GM12878 (cell line): ENCODE data around the gene YAF2. TPM values are rescaled to one million over a fixed set of nuclear protein-coding genes. Genes with fewer than 3 reads are reported as not detected.
A peak's percentile ranks its signal among the peaks of the same experiment; 100 is the strongest.

ENCODE experiments used
- ATAC-seq: fragments of 200-7000 bp; cut with Tn5 transposase; 3 replicates; pipeline ENCODE4 v1.9.1; 2020; ENCODE audit warnings: mild to moderate bottlenecking, moderate library complexity
- BruUV-seq: library from RNA; stranded (reverse); fragments of 400-500 nt; replicated peaks from 2 replicates; lab custom pipeline; 2021; lab: Mats Ljungman, UMichigan
- CTCF ChIA-PET: fragments of 300-600 bp; sonication (Branson Sonifier 250); formaldehyde crosslinking; extraction: SDS; loops from one replicate; lab custom pipeline; 2021; ENCODE audit warnings: inconsistent platforms; lab: Yijun Ruan, JAX
- POLR2A ChIA-PET: fragments of 350-600 bp; formaldehyde crosslinking; extraction: SDS; loops from one replicate; lab custom pipeline; 2021; ENCODE audit warnings: inconsistent platforms; lab: Charles Lee
- RAD21 ChIA-PET: fragments of 300-600 bp; sonication (Branson Sonifier 250); formaldehyde crosslinking; loops from one replicate; lab custom pipeline; 2023; ENCODE audit warnings: antibody characterized with exemption; ENCODE audit not compliant: unreplicated experiment; lab: Charles Lee
- SMC1A ChIA-PET: fragments of 300-600 bp; sonication (Branson Sonifier 250); formaldehyde crosslinking; loops from one replicate; lab custom pipeline; 2023; ENCODE audit not compliant: unreplicated experiment, uncharacterized antibody; lab: Charles Lee
- DNase-seq: peaks from one replicate; pipeline ENCODE4 v3.0.0-alpha.2; 2011; ENCODE audit warnings: low read depth, low spot score
- FAIRE-seq: peaks from 3 replicates; lab custom pipeline; 2011; peaks lifted over from hg19 to GRCh38; lab: Jason Lieb, UNC
- H2AFZ ChIP-seq: 2 replicates; pipeline ENCODE4 v1.6.0; 2011; ENCODE audit warnings: low read depth, low read length, control low read depth; ENCODE audit not compliant: control insufficient read depth
- H3K27ac ChIP-seq: 2 replicates; pipeline ENCODE4 v1.5.1; 2011; ENCODE audit warnings: control low read depth; ENCODE audit not compliant: control insufficient read depth, insufficient read depth
- H3K27me3 ChIP-seq, 2 experiments: replicated peaks in 1 of 2; 2 replicates each; pipeline versions ENCODE4 v1.6.0 to v1.6.1; 2011; ENCODE audit warnings: low read length in 1 of 2; ENCODE audit not compliant: control insufficient read depth in 2 of 2, insufficient read depth in 2 of 2
- H3K36me3 ChIP-seq, 2 experiments: 2 replicates each; pipeline ENCODE4 v1.5.1; 2011; ENCODE audit warnings: low read length in 1 of 2; ENCODE audit not compliant: control insufficient read depth in 2 of 2, insufficient read depth in 2 of 2
- H3K4me1 ChIP-seq: 2 replicates; pipeline ENCODE4 v1.6.1; 2011; ENCODE audit warnings: mild to moderate bottlenecking, low read length, moderate library complexity, mixed read lengths; ENCODE audit not compliant: control insufficient read depth, insufficient read depth
- H3K4me2 ChIP-seq: 2 replicates; pipeline ENCODE4 v1.6.0; 2011; ENCODE audit warnings: control low read depth; ENCODE audit not compliant: control insufficient read depth, insufficient read depth
- H3K4me3 ChIP-seq: fragments of 200-600 bp; sonication (generic); 2 replicates; pipeline ENCODE4 v1.5.1; 2016
- H3K79me2 ChIP-seq: 2 replicates; pipeline ENCODE4 v1.6.0; 2011; ENCODE audit warnings: low read length; ENCODE audit not compliant: control insufficient read depth, insufficient read depth
- H3K9ac ChIP-seq: 2 replicates; pipeline ENCODE4 v1.8.0; 2011; ENCODE audit warnings: low read length, control low read depth, mixed read lengths; ENCODE audit not compliant: control insufficient read depth, insufficient read depth
- H3K9me3 ChIP-seq: replicated peaks from 3 replicates; pipeline ENCODE4 v1.5.1; 2011; ENCODE audit warnings: mild to moderate bottlenecking, low read length; ENCODE audit not compliant: control insufficient read depth, insufficient read depth
- H4K20me1 ChIP-seq: 2 replicates; pipeline ENCODE4 v1.6.0; 2011; ENCODE audit not compliant: control insufficient read depth, insufficient read depth
- CBFB ChIP-seq: IDR thresholded peaks from 2 replicates; pipeline ENCODE4 v1.6.1; 2016; ENCODE audit warnings: antibody characterized with exemption, low read depth
- FOS ChIP-seq: IDR thresholded peaks from 3 replicates; pipeline ENCODE4 v1.6.1; 2011; ENCODE audit warnings: borderline replicate concordance; ENCODE audit not compliant: insufficient read length; ENCODE audit errors: extremely low read depth
- HDAC2 ChIP-seq: fragments of 200-600 bp; sonication (generic); IDR thresholded peaks from 2 replicates; pipeline ENCODE4 v1.6.1; 2017
- HDGF ChIP-seq: fragments of 450-650 bp; IDR thresholded peaks from 2 replicates; pipeline ENCODE4 v1.6.1; 2016; ENCODE audit warnings: antibody characterized with exemption
- RAD21 ChIP-seq: IDR thresholded peaks from 2 replicates; pipeline ENCODE4 v1.6.1; 2011; ENCODE audit warnings: mild to moderate bottlenecking, low read depth, low read length, moderate library complexity; ENCODE audit not compliant: insufficient read depth
- RAD51 ChIP-seq: fragments of 450-650 bp; IDR thresholded peaks from 2 replicates; pipeline ENCODE4 v1.6.1; 2016; ENCODE audit warnings: moderate library complexity, mild to moderate bottlenecking, inconsistent platforms
- RUNX3 ChIP-seq: IDR thresholded peaks from 2 replicates; pipeline ENCODE4 v1.6.1; 2012; ENCODE audit warnings: low read length, inconsistent platforms
- ZNF217 ChIP-seq: fragments of 450-650 bp; IDR thresholded peaks from 2 replicates; pipeline ENCODE4 v1.6.1; 2017; ENCODE audit warnings: antibody characterized with exemption, mild to moderate bottlenecking
- WGBS: methylation state at CpG from one replicate; pipeline ENCODE4 v1.1.6; 2016; ENCODE audit warnings: low lambda C conversion rate; ENCODE audit not compliant: insufficient replicate concordance, insufficient coverage; ENCODE audit errors: missing lambda C conversion rate; 5-methylcytosine and 5-hydroxymethylcytosine counted together
- in situ Hi-C: fragments of 300-500 bp; cut with MboI; formaldehyde crosslinking; loops from 9 replicates; pipeline ENCODE4 v1.14.3; 2018; ENCODE audit warnings: mixed read lengths
- intact Hi-C: fragments of 100-400 bp; cut with micrococcal nuclease; formaldehyde crosslinking; loops from one replicate; pipeline ENCODE4 v1.14.2; 2022; ENCODE audit not compliant: unreplicated experiment
- polyA plus RNA-seq, 11 experiments: library from polyadenylated mRNA; depleted of rRNA in 4 of 11; unstranded in 6 of 11; stranded (reverse) in 5 of 11; fragments of >200 nt; fragmentation: Nextera tagmentation in 4 of 11; fragmentation: Illumina TruSeq in 1 of 11; extraction: Ambion mirVana in 4 of 11; extraction: Trizol in 1 of 11; gene quantifications; 1 replicate in 1 of 11; 2 replicates in 10 of 11; pipeline versions ENCODE4 v1.2.1 to v1.2.3, GENCODE V29; 2011 to 2016; ENCODE audit warnings: inconsistent platforms in 2 of 11, missing spikeins in 2 of 11, low read depth in 1 of 11
- total RNA-seq, 4 experiments: library from RNA; depleted of rRNA in 3 of 4; stranded (reverse); fragments of >200 nt in 3 of 4; fragmentation: Illumina TruSeq in 1 of 4; extraction: Trizol in 1 of 4; gene quantifications; 2 replicates each; pipeline versions ENCODE4 v1.2.1 to v1.2.3, GENCODE V29; 2013 to 2021
- TF ChIP-seq, protein P1 (sequence below): fragments of 450-650 bp; IDR thresholded peaks from 2 replicates; pipeline ENCODE4 v1.6.1; 2017; ENCODE audit warnings: borderline replicate concordance

YAF2 gene
- total and polyA plus RNA-seq, 10 of the 15 experiments (the other 5 are each of a cell fraction or from before 2014, with no cell fraction given): 18.8 to 36.6 (median 23.0) TPM

DNA sequence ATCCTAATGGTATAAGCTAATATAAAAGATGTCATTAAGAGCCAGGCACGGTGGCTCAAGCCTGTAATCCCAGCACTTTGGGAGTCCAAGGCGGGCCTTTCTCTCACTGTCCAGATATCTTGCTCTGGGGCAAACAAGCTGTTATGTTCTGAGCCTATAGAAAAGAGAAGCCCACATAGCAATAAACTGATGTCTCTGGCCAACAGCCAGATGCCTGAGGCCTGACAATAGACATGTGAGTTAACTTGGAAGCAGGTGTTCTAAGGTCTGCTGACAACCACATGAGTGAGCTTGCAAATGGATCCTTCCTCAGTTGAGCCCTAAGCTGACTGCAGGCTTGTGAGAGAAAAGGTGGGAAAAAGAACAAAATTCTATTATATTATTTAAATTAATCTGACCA is 25.0 kb downstream of the YAF2 start:
- Histone ChIP-seq H4K20me1 (no peaks in the 10 kb centered on the region), H3K9ac (no peak overlapping the region), H3K4me3 (no peak overlapping the region), H2AFZ (no peak overlapping the region)
- DNase-seq: no peak
- in situ Hi-C loops: no loop called here
- POLR2A ChIA-PET: no interaction called here
- TF ChIP-seq RAD51 (peak; percentile 30; the same call in 1 of the 2 replicates), RAD21 (no peak)
- TF ChIP-seq, all 136 proteins: peak for 1
- no peak overlapping the region for H3K27ac ChIP-seq
- no peak; the same call in 2 of the 3 replicates for ATAC-seq
- no peaks in the 10 kb centered on the region for H3K9me3 ChIP-seq
- ChIA-PET SMC1A (interaction anchor here (1.7 kb wide), 1 partner anchor 119 kb away, joined by 3 read pairs; no protein-coding TSS in a partner anchor), RAD21 (no interaction called here), CTCF (no interaction called here)
- peaks cover 1 to 4% of the 10 kb centered on the region in 2 experiments; a peak in 1 of 4 replicates for H3K36me3 ChIP-seq
- peaks cover 4% of the 10 kb centered on the region; the same call in 1 of the 2 replicates for H3K79me2 ChIP-seq
- 89% methylated on average over 2 of the region's 2 CpGs for WGBS
- intact Hi-C loops: no loop called here
- BruUV-seq: no TSS peak
- H3K27me3 ChIP-seq: no peaks in the 10 kb centered on the region
- peaks cover 4% of the 10 kb centered on the region; the same call in 1 of the 2 replicates for H3K4me1 ChIP-seq
- H3K4me2 ChIP-seq: no peak overlapping the region
- no peak for FAIRE-seq

DNA sequence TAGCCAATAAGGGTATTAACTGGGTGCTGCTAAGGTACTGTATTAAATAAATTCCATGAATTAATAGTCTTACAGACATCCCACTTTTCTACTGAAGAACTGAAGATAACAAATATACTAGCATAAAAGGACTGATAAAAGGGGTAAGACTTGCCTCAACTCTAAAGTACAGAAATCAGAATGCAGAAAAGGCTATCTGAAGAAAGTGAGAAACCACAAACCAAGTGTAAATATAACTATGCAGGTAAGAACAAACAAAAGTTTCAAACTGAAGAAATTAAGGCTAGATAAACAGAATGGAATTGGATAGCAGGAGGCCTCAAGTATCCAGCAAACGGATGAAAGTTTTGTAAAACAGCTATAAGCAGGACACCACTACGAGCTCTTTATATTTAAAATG is 29.5 kb downstream of the YAF2 start:
- peak; percentile 41 for FAIRE-seq
- Histone ChIP-seq H3K9me3 (no peaks in the 10 kb centered on the region), H3K4me2 (no peak overlapping the region; the same call in 1 of the 2 replicates), H3K4me1 (peaks cover 4% of the 10 kb centered on the region; the same call in 1 of the 2 replicates), H3K9ac (no peak overlapping the region), H4K20me1 (no peaks in the 10 kb centered on the region), H3K36me3 (peaks cover 1 to 2% of the 10 kb centered on the region in 2 experiments; a peak in 2 of 4 replicates), H3K27ac (no peak overlapping the region), H2AFZ (no peak overlapping the region), H3K27me3 (no peaks in the 10 kb centered on the region), H3K4me3 (no peak overlapping the region), H3K79me2 (no peaks in the 10 kb centered on the region; the same call in 1 of the 2 replicates)
- ATAC-seq: peak; percentile 54
- ChIA-PET POLR2A (interaction anchor here (0.8 kb wide), 1 partner anchor 131 kb away, joined by 3 read pairs; no protein-coding TSS in a partner anchor), SMC1A (interaction anchor here (0.8 to 2.0 kb wide), 9 partner anchors 11 to 378 kb away, joined by 3 to 9 read pairs (median 4); no protein-coding TSS in a partner anchor), CTCF (interaction anchor here (0.8 to 1.6 kb wide), 6 partner anchors 8 to 227 kb away, joined by 3 to 5 read pairs (median 4); no protein-coding TSS in a partner anchor), RAD21 (no interaction called here)
- WGBS: 91% methylated on average over 2 of the region's 2 CpGs
- intact Hi-C loops (no loop called here), in situ Hi-C loops (no loop called here)
- TF ChIP-seq HDAC2 (no peak), RUNX3 (peak; percentile 69), FOS (no peak), HDGF (no peak), CBFB (no peak), ZNF217 (no peak)
- TF ChIP-seq, protein P1, sequence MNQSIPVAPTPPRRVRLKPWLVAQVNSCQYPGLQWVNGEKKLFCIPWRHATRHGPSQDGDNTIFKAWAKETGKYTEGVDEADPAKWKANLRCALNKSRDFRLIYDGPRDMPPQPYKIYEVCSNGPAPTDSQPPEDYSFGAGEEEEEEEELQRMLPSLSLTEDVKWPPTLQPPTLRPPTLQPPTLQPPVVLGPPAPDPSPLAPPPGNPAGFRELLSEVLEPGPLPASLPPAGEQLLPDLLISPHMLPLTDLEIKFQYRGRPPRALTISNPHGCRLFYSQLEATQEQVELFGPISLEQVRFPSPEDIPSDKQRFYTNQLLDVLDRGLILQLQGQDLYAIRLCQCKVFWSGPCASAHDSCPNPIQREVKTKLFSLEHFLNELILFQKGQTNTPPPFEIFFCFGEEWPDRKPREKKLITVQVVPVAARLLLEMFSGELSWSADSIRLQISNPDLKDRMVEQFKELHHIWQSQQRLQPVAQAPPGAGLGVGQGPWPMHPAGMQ: no peak
- BruUV-seq: no TSS peak
- no peak for DNase-seq
